Epithelial cell of proximal tubule (primary cell): ENCODE results near the gene SCFD2. TPM values are rescaled to one million over a fixed set of nuclear protein-coding genes. Genes with fewer than 3 reads are reported as not detected.
A peak's percentile ranks its signal among the peaks of the same experiment; 100 is the strongest.
"Not testable (repeated sequence)": the region's sequence is repeated elsewhere in the genome, so short reads cannot be mapped to it uniquely, and the experiment has no call there.

Source experiments
- DNase-seq: peaks from one replicate; pipeline ENCODE4 v3.0.0-alpha.2; 2011; ENCODE audit warnings: low read depth
- H3K4me3 ChIP-seq: 2 replicates; pipeline ENCODE4 v1.5.1; 2011; ENCODE audit warnings: low read depth, mild to moderate bottlenecking, low read length
- total RNA-seq: library from RNA; depleted of rRNA; stranded (reverse); fragments of >200 nt; gene quantifications from 2 replicates; pipeline ENCODE4 v1.2.3, GENCODE V29; 2015
- TF ChIP-seq, protein P1 (sequence below): conservative IDR thresholded peaks from 2 replicates; pipeline ENCODE4 v1.5.1; 2012; ENCODE audit warnings: low read depth, mild to moderate bottlenecking, low read length

SCFD2 gene
- total RNA-seq, result 8.9 and 18.7 TPM in 2 replicates

DNA sequence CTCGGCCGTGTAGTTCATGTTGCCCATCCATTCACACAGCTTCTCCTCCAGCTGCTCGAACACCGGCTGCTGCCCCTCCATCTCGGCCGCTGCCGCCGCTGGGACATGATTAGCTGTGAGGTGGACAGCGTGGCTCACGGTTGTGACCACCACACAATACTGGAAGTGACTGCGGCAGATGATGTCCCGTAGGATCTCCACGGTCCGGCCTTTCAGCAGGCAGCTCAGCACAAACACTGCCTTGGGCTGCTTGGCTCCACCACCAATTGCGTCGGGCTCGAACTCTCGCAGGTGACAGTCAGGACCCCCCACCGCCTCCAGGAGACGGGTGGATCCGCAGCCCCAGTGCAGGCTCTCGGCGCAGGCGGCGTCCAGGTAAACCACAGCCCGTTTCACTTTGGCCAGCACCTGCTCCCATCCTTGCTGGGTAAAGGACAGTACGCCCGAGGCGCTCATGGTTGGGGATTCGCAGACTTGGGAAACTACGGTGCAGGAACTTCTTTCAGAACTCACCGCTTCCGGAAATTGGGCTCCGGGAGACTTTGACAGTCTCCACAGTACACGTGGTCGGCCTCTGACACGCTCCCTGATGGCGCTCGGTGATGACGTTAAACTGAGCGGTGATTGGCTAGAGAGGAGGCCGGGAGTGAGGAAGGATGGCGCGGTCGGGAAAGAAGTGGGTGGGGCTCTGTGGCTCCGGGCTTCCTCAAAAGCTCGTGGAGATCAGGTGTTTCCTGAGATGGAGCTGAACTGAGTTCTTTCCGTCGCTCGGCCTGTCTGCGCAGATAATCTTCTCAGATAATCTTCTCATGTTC is at the start of gene SCFD2:
Gene SCFD2, minus strand, starts transcription at position 576 of the 815 bp plus-strand sequence.
- peak; percentile 70 for DNase-seq
- TF ChIP-seq, protein P1, sequence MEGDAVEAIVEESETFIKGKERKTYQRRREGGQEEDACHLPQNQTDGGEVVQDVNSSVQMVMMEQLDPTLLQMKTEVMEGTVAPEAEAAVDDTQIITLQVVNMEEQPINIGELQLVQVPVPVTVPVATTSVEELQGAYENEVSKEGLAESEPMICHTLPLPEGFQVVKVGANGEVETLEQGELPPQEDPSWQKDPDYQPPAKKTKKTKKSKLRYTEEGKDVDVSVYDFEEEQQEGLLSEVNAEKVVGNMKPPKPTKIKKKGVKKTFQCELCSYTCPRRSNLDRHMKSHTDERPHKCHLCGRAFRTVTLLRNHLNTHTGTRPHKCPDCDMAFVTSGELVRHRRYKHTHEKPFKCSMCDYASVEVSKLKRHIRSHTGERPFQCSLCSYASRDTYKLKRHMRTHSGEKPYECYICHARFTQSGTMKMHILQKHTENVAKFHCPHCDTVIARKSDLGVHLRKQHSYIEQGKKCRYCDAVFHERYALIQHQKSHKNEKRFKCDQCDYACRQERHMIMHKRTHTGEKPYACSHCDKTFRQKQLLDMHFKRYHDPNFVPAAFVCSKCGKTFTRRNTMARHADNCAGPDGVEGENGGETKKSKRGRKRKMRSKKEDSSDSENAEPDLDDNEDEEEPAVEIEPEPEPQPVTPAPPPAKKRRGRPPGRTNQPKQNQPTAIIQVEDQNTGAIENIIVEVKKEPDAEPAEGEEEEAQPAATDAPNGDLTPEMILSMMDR, result no peak
- peak within 1 kb of the TSS; percentile 91 for H3K4me3 ChIP-seq

DNA sequence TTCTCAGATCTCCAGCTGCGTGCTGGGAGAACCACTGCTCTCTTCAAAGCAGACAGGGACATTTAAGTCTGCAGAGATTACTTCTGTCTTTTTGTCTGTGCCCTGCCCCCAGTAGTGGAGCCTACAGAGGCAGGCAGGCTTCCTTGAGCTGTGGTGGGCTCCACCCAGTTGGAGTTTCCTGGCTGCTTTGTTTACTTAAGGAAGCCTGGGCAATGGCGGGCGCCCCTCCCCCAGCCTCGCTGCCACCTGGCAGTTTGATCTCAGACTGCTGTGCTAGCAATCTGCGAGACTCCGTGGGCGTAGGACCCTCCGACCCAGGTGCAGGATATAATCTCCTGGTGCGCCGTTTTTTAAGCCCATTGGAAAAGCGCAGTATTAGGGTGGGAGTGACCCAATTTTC is 43.6 kb upstream of the SCFD2 start:
- H3K4me3 ChIP-seq, DNase-seq: not testable (repeated sequence)

DNA sequence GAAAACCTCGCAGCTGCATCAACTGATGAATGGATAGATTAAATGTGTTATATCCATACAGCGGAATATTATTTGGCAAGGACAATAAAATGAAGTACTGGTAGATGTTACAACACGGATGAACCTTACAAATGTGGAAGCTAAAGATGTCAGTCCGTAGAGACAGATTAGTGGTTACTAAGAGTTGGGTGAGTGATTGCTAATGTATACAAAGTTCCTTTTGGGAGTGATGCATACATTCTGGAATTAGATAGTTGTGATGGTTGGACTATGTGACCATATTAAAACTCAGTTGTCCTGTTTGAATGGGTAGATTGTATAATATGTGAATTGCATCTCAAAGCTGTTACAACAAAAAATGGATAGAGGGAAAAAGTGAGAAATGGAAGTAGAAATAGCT is 14.4 kb upstream of the SCFD2 start:
- no peak for DNase-seq
- H3K4me3 ChIP-seq, result no peak overlapping the region
- TF ChIP-seq, protein P1, result no peak

DNA sequence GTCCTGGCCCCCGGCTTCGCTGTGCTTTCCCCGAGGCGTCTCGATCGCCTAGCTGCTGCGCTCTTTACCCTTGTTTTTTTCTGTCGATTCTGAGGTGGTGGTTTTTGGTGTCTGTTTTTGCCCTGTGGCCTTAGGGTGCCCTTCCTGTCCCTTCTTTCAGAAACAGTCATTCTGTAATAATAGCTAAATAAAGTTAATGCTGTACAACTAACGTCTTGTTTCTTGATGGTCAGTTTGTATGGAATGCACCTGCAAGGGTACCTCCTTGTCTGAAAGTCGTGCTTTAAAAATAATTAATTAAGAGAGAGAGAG is 12.3 kb upstream of the SCFD2 start:
- no peak for DNase-seq
- H3K4me3 ChIP-seq, result peak overlapping the region; percentile 93
- TF ChIP-seq, protein P1, result no peak

DNA sequence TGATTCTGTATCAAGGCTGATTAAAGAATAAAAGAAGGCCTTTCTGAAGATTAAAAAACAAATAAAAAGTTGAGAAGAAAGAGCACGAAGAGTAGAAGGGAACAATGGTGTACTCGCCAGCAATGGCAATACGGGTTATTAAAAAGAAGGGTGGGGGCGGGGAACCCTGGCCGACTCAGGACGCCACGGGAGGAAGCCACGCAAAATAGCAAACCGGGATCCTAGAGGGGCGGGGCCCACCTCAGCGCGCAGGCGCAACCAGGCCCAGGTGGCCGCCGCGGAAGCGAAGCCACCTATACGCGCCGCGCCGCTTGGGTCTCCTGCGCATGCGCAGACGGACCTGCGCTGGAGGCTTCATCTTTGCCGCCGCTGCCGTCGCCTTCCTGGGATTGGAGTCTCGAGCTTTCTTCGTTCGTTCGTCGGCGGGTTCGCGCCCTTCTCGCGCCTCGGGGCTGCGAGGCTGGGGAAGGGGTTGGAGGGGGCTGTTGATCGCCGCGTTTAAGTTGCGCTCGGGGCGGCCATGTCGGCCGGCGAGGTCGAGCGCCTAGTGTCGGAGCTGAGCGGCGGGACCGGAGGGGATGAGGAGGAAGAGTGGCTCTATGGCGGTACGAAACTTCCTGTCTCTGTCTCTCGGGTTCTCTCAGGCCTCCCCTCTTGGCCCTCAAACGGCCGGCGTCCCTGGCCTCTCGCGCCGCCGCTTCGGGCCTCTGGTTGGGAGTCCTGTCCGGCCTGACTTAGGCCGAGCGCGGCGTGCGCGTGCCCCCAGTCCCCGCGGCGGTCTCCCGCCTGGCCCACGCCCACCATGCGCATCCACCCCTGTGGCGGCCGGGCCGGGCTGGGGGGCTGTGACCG is 11.7 kb upstream of the SCFD2 start, which contains the start of gene FIP1L1:
Gene FIP1L1, plus strand, starts transcription at position 323 of the 852 bp plus-strand sequence. Its CDS starts 198 bp downstream, at position 521.
- no peak for DNase-seq
- TF ChIP-seq, protein P1, result no peak
- peak within 1 kb of the TSS; percentile 93 for H3K4me3 ChIP-seq

DNA sequence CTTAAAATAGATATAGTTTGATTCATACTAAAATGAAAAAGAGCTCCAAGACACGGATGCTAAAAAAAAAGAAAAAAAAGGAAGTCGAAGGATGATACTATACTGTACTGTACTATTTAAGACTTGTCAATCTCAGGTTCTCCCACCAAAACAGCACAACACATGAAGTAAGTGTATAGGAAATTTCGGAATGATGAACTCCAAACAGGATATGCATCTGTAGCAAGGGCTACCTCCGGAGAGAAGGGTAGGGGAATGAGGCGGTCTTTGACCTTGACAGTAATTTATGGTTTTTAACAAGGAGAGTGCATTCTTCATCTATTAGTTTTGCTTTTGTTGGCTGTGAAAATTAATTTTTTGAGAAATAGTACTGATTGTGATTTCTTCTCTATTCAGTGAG is 11.0 kb upstream of the SCFD2 start:
- H3K4me3 ChIP-seq, result peak overlapping the region; percentile 93
- DNase-seq, result no peak
- TF ChIP-seq, protein P1, result no peak

DNA sequence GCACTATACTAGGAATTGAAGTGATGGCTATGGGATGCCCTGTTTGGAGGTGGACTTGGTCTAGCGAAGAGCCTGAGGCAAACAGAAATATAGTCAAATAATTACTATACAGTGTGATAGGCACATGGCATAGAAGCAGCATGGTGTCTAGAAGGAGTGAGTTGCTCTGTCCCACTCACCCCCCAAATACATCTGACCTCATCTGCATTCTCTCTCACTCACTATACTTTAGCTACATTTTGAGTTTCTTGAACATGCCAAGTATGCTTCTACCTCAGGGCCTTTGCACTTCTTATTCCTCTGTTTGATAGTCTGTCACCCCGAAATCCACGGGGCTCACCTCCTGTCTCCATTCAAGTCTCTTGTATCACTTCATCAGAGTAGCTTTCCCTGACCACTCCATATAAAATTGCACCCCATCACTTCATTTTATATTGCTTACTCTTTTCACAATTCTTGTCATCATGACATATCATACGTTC is 9.0 kb upstream of the SCFD2 start:
- H3K4me3 ChIP-seq, result no peak overlapping the region
- TF ChIP-seq, protein P1, result no peak
- no peak for DNase-seq
